Islet of Langerhans (tissue), 1 donor: ENCODE results near the gene GNG2.

Experiments used
- FAIRE-seq: peaks from one replicate; lab custom pipeline; 2011; peaks lifted over from hg19 to GRCh38; lab: Jason Lieb, UNC

GNG2 gene

DNA sequence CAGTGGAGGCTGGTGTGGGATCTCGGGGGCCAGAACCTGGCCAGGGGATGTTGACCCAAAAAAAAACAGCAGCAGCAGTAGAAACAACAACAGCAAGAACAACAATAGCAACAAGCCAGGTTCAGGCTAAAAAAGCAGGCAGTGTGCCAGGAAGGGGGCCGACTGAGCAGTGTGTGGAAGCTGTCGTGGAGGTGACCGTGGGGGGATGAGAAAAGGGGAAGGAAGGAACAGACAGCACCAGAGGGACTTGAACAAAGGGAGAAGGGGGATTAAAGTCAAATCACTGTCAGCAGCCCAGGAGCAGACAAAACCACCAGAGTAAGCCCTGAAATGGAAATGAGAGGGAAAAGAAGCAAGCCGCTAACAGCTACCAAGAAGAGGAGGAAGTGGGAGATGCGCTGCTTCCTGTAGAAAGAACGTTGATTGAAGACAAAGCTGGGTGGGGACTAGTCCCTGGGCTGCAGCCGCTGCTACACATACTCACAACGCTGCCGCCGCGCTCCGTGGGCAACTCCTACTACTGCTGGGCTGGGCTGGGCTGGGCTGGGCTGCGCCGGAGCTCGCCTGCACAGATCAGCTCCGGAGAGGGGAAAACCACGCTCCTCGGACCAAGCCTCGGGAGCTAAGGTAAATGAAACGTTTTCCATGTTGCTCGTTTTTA, at the start of gene GNG2:
GNG2 (plus strand) TSS at position 449 of the 661 bp plus-strand sequence. CDS start 90,067 bp downstream, outside the sequence.
- FAIRE-seq = no peak

- no peak for FAIRE-seq
These were observed 48.7 kb upstream of the GNG2 start for GRCh38 chr14:51811706-51812105.

DNA sequence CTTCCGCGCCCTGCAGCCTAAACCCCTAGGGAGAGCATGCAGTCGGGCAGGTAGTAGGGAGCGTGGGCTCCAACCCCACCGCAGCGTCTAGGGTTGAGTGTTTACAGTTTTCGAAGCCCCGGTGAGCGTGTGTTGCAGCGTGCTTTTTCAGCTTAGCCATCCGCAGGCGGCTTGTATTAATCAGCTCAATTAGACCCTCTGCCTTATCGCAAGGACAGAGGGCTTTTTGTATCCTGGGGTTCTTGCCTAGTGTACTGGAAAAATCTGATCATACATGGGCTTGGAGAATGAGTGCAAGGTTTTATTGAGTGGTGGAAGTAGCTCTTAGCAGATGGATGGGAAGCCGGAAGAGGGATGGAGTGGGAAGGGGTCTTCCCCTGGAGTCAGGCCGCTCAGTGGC, 44.4 kb upstream of the GNG2 start:
- FAIRE-seq = no peak

- FAIRE-seq = no peak
These were observed 43.1 kb upstream of the GNG2 start for GRCh38 chr14:51817326-51817725.

GRCh38 chr14:51818748-51819380, 41.5 kb upstream of the GNG2 start:
- no peak for FAIRE-seq

DNA sequence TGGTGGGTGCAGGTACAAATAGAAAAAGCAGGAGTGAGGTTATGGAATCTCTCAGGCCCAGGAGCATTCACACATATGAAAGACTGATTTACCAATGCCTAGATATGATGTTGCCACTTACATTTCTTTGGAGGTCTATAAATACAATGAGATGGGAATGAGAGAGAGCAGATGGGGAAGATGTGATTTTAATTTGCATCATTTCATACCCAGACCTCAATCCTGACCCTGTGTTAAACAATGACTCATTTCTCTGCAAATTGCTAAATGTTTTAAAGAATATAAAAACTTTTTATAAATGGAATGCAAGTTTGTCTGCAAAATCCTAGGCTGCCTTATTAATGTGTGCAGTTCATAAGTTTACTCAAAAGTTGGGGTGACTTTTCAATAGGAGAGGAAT, 38.6 kb upstream of the GNG2 start:
- no peak for FAIRE-seq

GRCh38 chr14:51822499-51822898, 37.9 kb upstream of the GNG2 start:
- no peak for FAIRE-seq

DNA sequence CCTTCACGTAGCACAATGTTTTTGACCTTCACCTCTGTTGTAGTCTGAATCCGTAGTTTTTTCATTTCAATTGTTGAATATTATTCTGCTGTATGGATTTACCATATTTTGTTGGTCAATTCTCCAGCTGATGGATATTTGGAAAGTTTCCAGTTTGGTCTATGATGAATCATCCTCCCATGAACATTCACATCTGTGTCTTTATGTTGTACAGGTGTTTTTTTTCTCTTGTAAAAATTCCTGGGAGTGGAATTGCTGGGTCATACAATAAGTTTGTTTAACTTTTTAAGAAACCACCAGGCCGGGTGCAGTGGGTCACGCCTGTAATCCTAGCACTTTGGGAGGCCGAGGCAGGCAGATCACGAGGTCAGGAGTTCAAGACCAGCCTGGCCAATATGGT, 36.7 kb upstream of the GNG2 start:
- no peak for FAIRE-seq

- no peak for FAIRE-seq
These were observed 36.2 kb upstream of the GNG2 start for GRCh38 chr14:51824191-51824590.

- no peak for FAIRE-seq
These were observed 34.5 kb upstream of the GNG2 start for GRCh38 chr14:51825926-51826325.

GRCh38 chr14:51828017-51828797, 32.2 kb upstream of the GNG2 start:
- FAIRE-seq = no peak

GRCh38 chr14:51834240-51834639, 26.2 kb upstream of the GNG2 start:
- no peak for FAIRE-seq

DNA sequence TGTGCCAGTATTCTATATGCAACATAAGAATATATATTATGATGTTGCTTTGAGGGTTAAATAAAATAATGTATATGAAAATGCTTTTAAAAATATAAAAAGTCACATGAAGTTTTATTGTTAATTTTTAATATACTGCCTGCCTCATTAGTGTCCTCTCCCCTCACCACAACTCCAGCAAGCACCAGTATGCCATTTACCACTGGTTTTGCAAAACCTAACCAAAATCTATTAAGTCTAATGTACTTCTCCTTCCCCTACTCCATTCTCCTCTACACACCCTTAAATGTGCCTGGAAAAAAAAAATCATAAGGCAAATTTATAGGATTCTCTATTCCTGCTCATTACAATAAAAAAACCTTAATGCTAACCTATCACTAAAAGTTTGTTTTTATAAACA, 24.0 kb upstream of the GNG2 start:
- FAIRE-seq = no peak

- no peak for FAIRE-seq
These were observed 16.1 kb upstream of the GNG2 start for GRCh38 chr14:51844081-51844881.

- no peak for FAIRE-seq
These were observed 14.6 kb upstream of the GNG2 start for GRCh38 chr14:51845811-51846210.

DNA sequence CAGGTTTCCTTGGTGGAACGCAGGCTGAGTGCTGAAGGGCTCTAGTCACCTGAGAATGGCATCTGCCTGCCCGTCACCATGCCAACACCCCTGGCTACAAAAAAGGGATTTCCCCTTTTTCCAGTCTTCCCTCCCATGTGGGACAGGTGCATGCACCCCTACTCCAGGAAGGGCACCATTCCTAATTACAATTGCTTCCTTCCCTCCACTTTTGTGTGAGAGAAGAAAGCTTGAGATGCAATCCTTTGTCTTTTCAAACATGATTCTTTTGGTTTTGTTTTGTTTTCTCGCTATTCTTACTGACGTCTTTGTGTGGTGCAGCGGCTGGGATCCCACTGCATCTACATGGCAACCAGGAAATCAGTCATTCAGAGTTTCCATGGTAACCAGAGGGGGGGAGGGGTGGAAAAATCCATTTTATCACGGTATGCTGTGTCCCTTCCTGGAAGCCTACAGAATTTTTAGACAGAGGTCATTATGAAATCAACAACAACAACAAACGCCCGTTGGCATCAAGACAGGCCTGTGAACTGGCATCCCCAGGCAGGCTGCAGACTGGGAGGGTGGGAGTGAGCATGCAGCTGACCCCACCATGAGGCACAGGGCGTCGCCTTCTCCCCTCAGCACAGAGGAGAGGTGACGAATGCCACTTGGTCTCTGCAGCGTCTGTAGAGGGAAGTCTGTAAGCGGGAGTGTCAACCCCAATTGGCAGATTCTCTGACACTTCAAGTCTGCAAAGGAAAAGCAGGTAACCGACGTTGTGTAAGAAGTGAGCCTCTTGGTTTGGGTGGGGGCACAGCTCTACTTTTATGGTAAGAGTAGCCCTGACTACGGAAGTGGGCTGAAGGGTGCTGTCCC, 13.6 kb upstream of the GNG2 start:
- FAIRE-seq = peak; percentile 64

DNA sequence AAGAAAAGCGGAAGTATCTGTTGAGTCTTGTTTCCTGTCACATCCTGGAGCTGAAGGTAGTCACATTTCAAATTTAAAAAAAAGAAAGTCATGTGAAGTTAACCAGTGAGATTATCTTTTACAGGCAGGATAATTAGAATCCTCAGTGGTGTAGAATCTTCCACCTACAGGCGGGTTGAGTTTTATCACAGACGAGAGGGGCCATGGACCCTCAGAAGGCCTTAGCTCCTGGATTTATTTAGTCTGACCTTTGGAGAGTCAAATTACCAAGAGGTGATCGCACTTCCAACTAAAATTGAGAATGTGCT, 13.0 kb upstream of the GNG2 start:
- no peak for FAIRE-seq

- no peak for FAIRE-seq
These were observed 12.3 kb upstream of the GNG2 start for GRCh38 chr14:51848120-51848519.

GRCh38 chr14:51849097-51849496, 11.3 kb upstream of the GNG2 start:
- FAIRE-seq = no peak

DNA sequence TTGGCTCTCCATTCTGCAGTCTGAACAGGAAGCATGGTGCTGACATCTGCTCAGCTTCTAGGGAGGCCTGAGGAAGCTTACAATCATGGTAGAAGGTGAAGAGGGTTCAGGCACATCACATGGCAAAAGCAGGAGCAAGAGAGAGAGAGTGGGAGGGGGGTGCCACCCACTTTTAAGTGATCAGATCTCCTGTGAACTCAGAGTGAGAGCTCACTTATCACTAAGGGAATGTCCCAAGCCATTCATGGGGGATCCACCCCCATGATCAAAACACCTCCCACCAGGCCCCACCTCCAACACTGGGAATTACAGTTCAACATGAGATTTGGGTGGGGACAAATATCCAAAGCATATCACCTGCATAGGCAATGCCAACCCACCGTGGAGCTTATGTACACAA, 9.8 kb upstream of the GNG2 start:
- FAIRE-seq = no peak

GRCh38 chr14:51852541-51852940, 7.9 kb upstream of the GNG2 start:
- FAIRE-seq = no peak

- no peak for FAIRE-seq
These were observed 5.2 kb upstream of the GNG2 start for GRCh38 chr14:51855234-51855633.
